Measurements from ENCODE around the gene ZNF224.

The ZNF224 gene

GRCh38 chr19:44131955-44132354 lies 37.8 kb downstream of the ZNF224 start:
- no peak for TF ChIP-seq CTCF (IDR thresholded peaks at IDR 0.05; ENCODE audit: low read length, missing control alignments)
- no peak for DNase-seq (ENCODE audit: low read depth)
- H3K4me3 ChIP-seq (replicated peaks; ENCODE audit: low read depth, low read length), result no peak overlapping the region

DNA sequence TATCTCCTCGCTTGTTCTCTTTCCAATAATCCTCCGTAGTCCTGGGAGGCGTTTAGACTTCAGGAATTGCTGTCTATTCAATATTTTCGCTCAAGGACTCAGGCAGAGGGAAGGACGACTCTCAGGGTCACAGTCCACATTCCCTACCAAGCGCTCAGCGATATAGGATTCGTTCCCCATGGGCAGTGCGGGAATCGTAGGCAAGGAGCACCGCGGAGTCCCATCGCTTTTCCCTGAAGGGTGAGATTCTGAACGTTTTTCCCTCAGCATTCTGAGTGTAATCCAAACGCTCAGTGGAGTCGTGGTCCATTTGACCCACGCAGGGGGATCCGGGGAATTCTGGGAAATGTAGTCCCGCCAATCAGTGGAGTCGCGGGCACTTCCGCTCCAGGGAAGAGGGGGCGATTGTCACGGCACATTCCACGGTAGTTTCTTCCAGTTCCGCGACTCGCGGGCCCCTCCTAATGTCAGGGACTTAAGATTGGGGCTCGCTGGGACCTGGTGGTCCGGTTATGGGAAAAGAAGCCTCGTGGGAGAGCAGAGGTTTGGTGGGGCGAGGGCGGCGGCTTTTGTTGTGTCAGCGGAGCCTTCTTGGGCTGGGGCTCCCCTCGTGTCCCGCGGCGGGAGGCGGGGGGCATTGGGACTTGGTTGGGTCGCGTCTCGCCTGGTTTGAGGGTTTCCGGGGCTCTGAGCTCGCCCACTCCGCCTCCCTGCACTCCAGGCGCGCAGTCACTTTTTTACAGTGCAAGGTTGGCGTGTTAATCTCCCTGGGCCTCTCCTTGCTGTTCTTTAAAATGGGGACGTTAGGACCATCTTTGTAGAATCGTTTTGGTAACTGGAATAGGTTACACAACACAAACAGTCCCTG lies 47.3 kb downstream of the ZNF224 start, which contains the start of gene ZNF234:
Gene ZNF234 (plus strand): TSS at position 364 of the 868 bp plus-strand sequence. CDS start 3,079 bp downstream, outside the sequence.
- peak; percentile 82 for DNase-seq (ENCODE audit: low read depth)
- no peak for TF ChIP-seq CTCF (IDR thresholded peaks at IDR 0.05; ENCODE audit: low read length, missing control alignments)
- peak within 1 kb of the TSS; percentile 91 for H3K4me3 ChIP-seq (replicated peaks; ENCODE audit: low read depth, low read length)

GRCh38 chr19:44142059-44142433 lies 47.9 kb downstream of the ZNF224 start:
- DNase-seq (ENCODE audit: low read depth), result peak; percentile 43
- TF ChIP-seq CTCF (IDR thresholded peaks at IDR 0.05; ENCODE audit: low read length, missing control alignments), result no peak
- H3K4me3 ChIP-seq (replicated peaks; ENCODE audit: low read depth, low read length), result peak overlapping the region; percentile 91

GRCh38 chr19:44149776-44150175 lies 55.6 kb downstream of the ZNF224 start:
- no peak overlapping the region for H3K4me3 ChIP-seq (replicated peaks; ENCODE audit: low read depth, low read length)
- TF ChIP-seq CTCF (IDR thresholded peaks at IDR 0.05; ENCODE audit: low read length, missing control alignments), result no peak
- no peak for DNase-seq (ENCODE audit: low read depth)

DNA sequence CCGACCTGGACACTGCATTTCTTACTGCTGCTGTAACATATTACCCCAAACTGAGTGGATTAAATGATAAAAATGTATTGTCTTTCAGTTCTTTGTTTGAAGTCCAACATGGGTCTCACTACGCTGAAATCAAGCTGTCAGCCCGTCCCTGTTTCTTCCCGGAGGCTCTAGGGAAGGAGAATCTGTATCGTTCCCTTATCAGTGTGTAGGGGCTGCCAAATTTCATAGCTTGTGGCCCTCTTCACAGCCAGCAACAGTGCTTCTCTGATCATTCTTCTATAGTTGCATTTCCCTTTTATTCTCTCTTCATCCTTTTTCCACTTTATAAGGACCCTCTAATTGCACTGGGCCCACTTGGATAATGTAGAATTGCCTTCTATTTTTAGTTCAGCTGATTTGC lies 57.3 kb downstream of the ZNF224 start:
- H3K4me3 ChIP-seq (replicated peaks; ENCODE audit: low read depth, low read length), result no peak overlapping the region
- no peak for TF ChIP-seq CTCF (IDR thresholded peaks at IDR 0.05; ENCODE audit: low read length, missing control alignments)
- no peak for DNase-seq (ENCODE audit: low read depth)

GRCh38 chr19:44156475-44156874 lies 62.3 kb downstream of the ZNF224 start:
- H3K4me3 ChIP-seq (replicated peaks; ENCODE audit: low read depth, low read length), result no peak overlapping the region
- no peak for DNase-seq (ENCODE audit: low read depth)
- TF ChIP-seq CTCF (IDR thresholded peaks at IDR 0.05; ENCODE audit: low read length, missing control alignments), result no peak

Data from fibroblast of pulmonary artery (primary cell).